Karpas-422 (cell line): ENCODE data around the gene INPP1. TPM values are rescaled to one million over a fixed set of nuclear protein-coding genes. Genes with fewer than 3 reads are reported as not detected.

Experiments used
- DNase-seq: peaks from one replicate; pipeline ENCODE4 v3.0.0-alpha.2; 2015
- H2AFZ ChIP-seq: fragments of 200-600 bp; sonication (generic); 2 replicates; pipeline ENCODE4 v1.6.1; 2014; ENCODE audit warnings: antibody characterized with exemption, low read length, mixed read lengths
- H3K27ac ChIP-seq: fragments of 200-600 bp; sonication (generic); 2 replicates; pipeline ENCODE4 v1.5.1; 2014; ENCODE audit warnings: mild to moderate bottlenecking, low read length, moderate library complexity
- H3K27me3 ChIP-seq: fragments of 200-600 bp; sonication (generic); 2 replicates; pipeline ENCODE4 v1.6.1; 2014; ENCODE audit warnings: low read length, mixed read lengths
- H3K36me3 ChIP-seq: fragments of 200-600 bp; sonication (generic); 2 replicates; pipeline ENCODE4 v1.6.1; 2014; ENCODE audit warnings: low read length, mixed read lengths; ENCODE audit not compliant: insufficient read depth
- H3K4me1 ChIP-seq: fragments of 200-600 bp; sonication (generic); 2 replicates; pipeline ENCODE4 v1.6.1; 2014; ENCODE audit warnings: mild to moderate bottlenecking, low read length, mixed read lengths
- H3K4me2 ChIP-seq: fragments of 200-600 bp; sonication (generic); 2 replicates; pipeline ENCODE4 v1.6.1; 2014; ENCODE audit warnings: low read length, low read depth, mild to moderate bottlenecking; ENCODE audit not compliant: poor library complexity, severe bottlenecking
- H3K4me3 ChIP-seq: fragments of 200-600 bp; sonication (generic); 2 replicates; pipeline ENCODE4 v1.5.1; 2014; ENCODE audit warnings: mild to moderate bottlenecking, antibody characterized with exemption, low read length, mixed read lengths
- H3K79me2 ChIP-seq: fragments of 200-600 bp; sonication (generic); 2 replicates; pipeline ENCODE4 v1.6.1; 2014; ENCODE audit warnings: mild to moderate bottlenecking, low read length, mixed read lengths
- H3K9ac ChIP-seq: fragments of 200-600 bp; sonication (generic); 2 replicates; pipeline ENCODE4 v1.6.0; 2014; ENCODE audit warnings: low read length
- H3K9me2 ChIP-seq: fragments of 200-600 bp; sonication (generic), shearing (Covaris generic); replicated peaks from 2 replicates; pipeline ENCODE4 v1.6.0; 2014; ENCODE audit warnings: mild to moderate bottlenecking, low read length, moderate library complexity; ENCODE audit not compliant: insufficient read depth
- H3K9me3 ChIP-seq: fragments of 300-700, 200-600 bp; sonication (generic); 2 replicates; pipeline ENCODE4 v1.6.1; 2014; ENCODE audit warnings: low read length, mixed read lengths
- H4K20me1 ChIP-seq: fragments of 200-600 bp; sonication (generic); 2 replicates; pipeline ENCODE4 v1.6.1; 2014; ENCODE audit warnings: mild to moderate bottlenecking, antibody characterized with exemption, low read length, low read depth; ENCODE audit not compliant: insufficient read depth
- total RNA-seq: library from RNA; depleted of rRNA; stranded (reverse); fragments of >200 nt; shearing (Covaris generic); gene quantifications from 2 replicates; pipeline ENCODE4 v1.2.3, GENCODE V29; 2014; ENCODE audit warnings: low replicate concordance

INPP1 gene
- total RNA-seq, 1 experiment from 2014 or later, result 0.89 TPM

- H3K4me3 ChIP-seq, result peak overlapping the region; percentile 78
- no peaks in the 10 kb centered on the region for H3K9me2 ChIP-seq
- no peak overlapping the region; the same call in 1 of the 2 replicates for H3K27ac ChIP-seq
- H3K4me1 ChIP-seq, result peaks cover 59% of the 10 kb centered on the region
- peak overlapping the region; percentile 94 for H3K9ac ChIP-seq
- H4K20me1 ChIP-seq, result no peaks in the 10 kb centered on the region
- no peaks in the 10 kb centered on the region for H3K9me3 ChIP-seq
- no peaks in the 10 kb centered on the region; the same call in 1 of the 2 replicates for H3K36me3 ChIP-seq
- DNase-seq, result no peak
- peaks cover 57% of the 10 kb centered on the region for H3K79me2 ChIP-seq
- H3K27me3 ChIP-seq, result no peaks in the 10 kb centered on the region
- H3K4me2 ChIP-seq, result peak overlapping the region; percentile 94
- no peak overlapping the region for H2AFZ ChIP-seq
Observed at GRCh38 chr2:190410166-190410565, 66.8 kb downstream of the INPP1 start.

DNA sequence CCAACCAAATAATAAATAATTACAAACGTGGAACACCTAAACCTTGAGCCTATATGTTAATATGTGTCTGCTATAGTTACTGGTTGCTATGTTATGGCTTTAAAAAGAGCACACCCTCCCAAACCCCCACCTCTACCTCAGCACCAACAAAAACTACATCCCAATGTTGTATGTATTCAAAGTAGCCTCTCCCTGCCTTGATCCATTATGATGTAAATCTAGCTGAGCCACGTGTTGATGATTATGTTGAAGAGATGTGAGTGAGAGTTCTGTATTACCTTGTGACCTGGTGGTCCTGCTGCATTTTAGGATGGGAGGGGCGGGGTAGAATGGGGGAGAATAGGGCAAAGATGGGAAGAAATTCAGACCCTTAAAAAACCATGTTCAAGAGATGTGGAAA, 69.6 kb downstream of the INPP1 start:
- H3K9me3 ChIP-seq, result no peaks in the 10 kb centered on the region
- peaks cover 83% of the 10 kb centered on the region for H3K79me2 ChIP-seq
- no peak overlapping the region for H3K9ac ChIP-seq
- peak overlapping the region; percentile 32 for H3K4me2 ChIP-seq
- H2AFZ ChIP-seq, result no peak overlapping the region
- H3K4me1 ChIP-seq, result peaks cover 66% of the 10 kb centered on the region
- no peaks in the 10 kb centered on the region for H4K20me1 ChIP-seq
- H3K27me3 ChIP-seq, result no peaks in the 10 kb centered on the region
- DNase-seq, result no peak
- 0 out of 2 replicates have a peak overlapping the region, but pooled peaks have one; percentile 8 for H3K27ac ChIP-seq
- no peak overlapping the region for H3K4me3 ChIP-seq
- no peaks in the 10 kb centered on the region for H3K36me3 ChIP-seq
- H3K9me2 ChIP-seq, result no peaks in the 10 kb centered on the region

DNA sequence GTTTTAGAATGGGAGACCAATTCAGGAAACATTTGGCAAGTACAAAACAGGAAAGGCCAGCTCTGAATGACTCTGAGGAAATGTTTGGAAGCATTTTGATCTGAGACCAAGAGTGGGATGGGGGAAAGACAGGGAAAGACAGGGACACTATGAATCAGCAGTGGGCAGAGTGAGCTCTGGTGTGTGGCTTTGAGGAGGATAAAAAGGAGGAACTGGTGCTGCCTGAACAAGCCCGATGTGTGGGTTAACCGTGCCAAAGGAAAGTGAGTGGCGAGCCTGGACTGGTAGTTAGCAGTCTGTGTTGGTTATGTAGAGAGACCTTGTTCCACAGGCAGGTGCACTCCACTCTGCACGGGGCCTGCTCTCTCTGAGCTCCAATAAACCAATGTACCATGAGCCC, 70.0 kb downstream of the INPP1 start:
- H2AFZ ChIP-seq, result no peak overlapping the region

DNA sequence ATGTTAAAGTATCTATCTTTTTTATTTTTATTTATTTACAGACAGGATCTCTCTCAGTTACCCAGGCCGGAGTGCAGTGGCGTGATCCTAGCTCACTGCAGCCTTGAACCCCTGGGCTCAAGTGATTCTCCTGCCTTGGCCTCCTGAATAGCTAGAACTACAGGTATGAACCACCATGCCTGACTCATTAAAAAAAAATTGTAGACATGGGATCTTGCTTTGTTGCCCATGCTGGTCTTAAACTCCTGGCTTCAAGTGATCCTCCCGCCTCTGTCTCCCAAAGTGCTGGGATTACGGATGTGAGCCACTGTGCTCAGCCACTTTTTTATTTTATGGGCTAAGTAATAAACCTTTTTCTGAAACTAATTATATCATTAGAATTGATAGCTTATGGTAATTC, 71.9 kb downstream of the INPP1 start:
- H3K4me1 ChIP-seq, result peaks cover 74% of the 10 kb centered on the region
- peak overlapping the region; percentile 73 for H3K4me2 ChIP-seq

More for the DNA sequence above, 70.0 kb downstream of the INPP1 start:
- peak; percentile 52 for DNase-seq
- H3K4me1 ChIP-seq, result peaks cover 66% of the 10 kb centered on the region
- no peaks in the 10 kb centered on the region for H3K27me3 ChIP-seq
- 0 out of 2 replicates have a peak overlapping the region, but pooled peaks have one; percentile 8 for H3K27ac ChIP-seq
- H4K20me1 ChIP-seq, result no peaks in the 10 kb centered on the region
- no peaks in the 10 kb centered on the region for H3K9me3 ChIP-seq
- H3K9ac ChIP-seq, result 0 out of 2 replicates have a peak overlapping the region, but pooled peaks have one; percentile 1
- H3K4me2 ChIP-seq, result peak overlapping the region; percentile 32
- peaks cover 88% of the 10 kb centered on the region for H3K79me2 ChIP-seq
- H3K4me3 ChIP-seq, result no peak overlapping the region
- no peaks in the 10 kb centered on the region for H3K9me2 ChIP-seq
- no peaks in the 10 kb centered on the region for H3K36me3 ChIP-seq

DNA sequence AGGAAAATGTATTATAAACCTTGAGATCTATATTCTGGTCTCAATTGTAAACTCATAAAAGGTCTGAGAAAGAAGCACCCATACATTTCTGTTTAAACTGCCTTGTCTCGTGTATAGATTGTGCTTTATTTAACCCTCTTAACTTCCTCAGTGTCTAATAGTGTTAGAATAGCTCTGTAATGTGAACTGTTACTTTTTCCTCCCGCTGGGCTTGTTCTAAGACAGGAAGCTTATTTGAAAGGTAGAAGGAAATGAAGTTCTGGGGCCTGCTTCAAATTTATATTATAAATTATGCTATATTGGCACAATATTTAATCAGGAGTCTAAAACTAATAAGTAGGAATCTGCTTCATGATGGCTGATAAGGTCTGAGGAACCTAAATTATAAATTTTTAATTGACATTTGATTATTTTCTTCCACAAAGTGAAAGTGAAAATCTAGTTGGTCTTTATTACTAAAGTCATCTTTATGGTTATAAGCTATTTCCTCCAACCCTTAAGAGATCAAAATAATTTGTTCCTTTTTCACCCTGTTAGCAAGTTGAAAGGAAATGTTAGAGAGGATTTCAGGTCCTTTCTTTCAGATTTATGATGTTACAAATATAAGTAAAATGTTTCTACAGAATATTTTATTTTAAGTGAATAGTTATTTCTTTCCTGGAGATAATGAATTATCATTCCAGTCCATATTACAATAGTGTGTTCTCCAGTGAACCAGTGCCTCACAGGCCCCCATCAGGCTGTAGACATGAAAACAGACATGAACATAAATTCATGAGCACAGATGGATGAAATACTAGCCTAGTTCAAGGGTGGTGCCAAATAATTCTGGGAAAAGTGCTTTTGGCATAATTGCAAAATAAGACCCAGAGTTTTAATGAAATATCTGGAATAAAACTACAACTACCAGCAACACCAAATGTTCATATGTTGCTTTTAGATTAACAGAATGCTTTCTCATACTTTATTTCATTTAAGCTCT, 72.7 kb downstream of the INPP1 start:
- Histone ChIP-seq H3K79me2 (peaks cover 90% of the 10 kb centered on the region), H3K9me2 (no peaks in the 10 kb centered on the region), H2AFZ (no peak overlapping the region), H3K9ac (peak overlapping the region; percentile 15), H3K4me3 (peak overlapping the region; percentile 48), H3K27ac (peak overlapping the region; percentile 74), H3K4me1 (peaks cover 78% of the 10 kb centered on the region), H3K27me3 (no peaks in the 10 kb centered on the region), H3K4me2 (peak overlapping the region; percentile 73), H4K20me1 (no peaks in the 10 kb centered on the region), H3K36me3 (no peaks in the 10 kb centered on the region; the same call in 1 of the 2 replicates), H3K9me3 (no peaks in the 10 kb centered on the region)
- DNase-seq, result peak; percentile 74

More for the DNA sequence above, 71.9 kb downstream of the INPP1 start:
- DNase-seq, result no peak
- H3K27me3 ChIP-seq, result no peaks in the 10 kb centered on the region
- peak overlapping the region; percentile 15 for H3K9ac ChIP-seq
- H3K36me3 ChIP-seq, result no peaks in the 10 kb centered on the region; the same call in 1 of the 2 replicates
- peaks cover 87% of the 10 kb centered on the region for H3K79me2 ChIP-seq
- no peak overlapping the region for H2AFZ ChIP-seq
- H3K4me3 ChIP-seq, result peak overlapping the region; percentile 48
- H3K27ac ChIP-seq, result peak overlapping the region; percentile 74
- no peaks in the 10 kb centered on the region for H3K9me2 ChIP-seq
- no peaks in the 10 kb centered on the region for H3K9me3 ChIP-seq
- H4K20me1 ChIP-seq, result no peaks in the 10 kb centered on the region

GRCh38 chr2:190417045-190417842, 73.9 kb downstream of the INPP1 start:
- Histone ChIP-seq H4K20me1 (no peaks in the 10 kb centered on the region), H3K79me2 (peaks cover 91% of the 10 kb centered on the region), H3K36me3 (no peaks in the 10 kb centered on the region; the same call in 1 of the 2 replicates), H3K4me2 (no peak overlapping the region), H3K9me3 (no peaks in the 10 kb centered on the region), H3K27me3 (no peaks in the 10 kb centered on the region), H3K9me2 (no peaks in the 10 kb centered on the region), H3K4me3 (no peak overlapping the region), H3K9ac (no peak overlapping the region), H2AFZ (no peak overlapping the region), H3K27ac (peak overlapping the region; percentile 74; the same call in 1 of the 2 replicates), H3K4me1 (peaks cover 71% of the 10 kb centered on the region)
- no peak for DNase-seq

GRCh38 chr2:190418727-190419126, 75.3 kb downstream of the INPP1 start:
- Histone ChIP-seq H3K9me2 (no peaks in the 10 kb centered on the region), H3K9ac (no peak overlapping the region), H3K4me1 (peaks cover 56% of the 10 kb centered on the region), H3K27me3 (no peaks in the 10 kb centered on the region), H4K20me1 (no peaks in the 10 kb centered on the region), H3K4me3 (no peak overlapping the region), H2AFZ (no peak overlapping the region), H3K9me3 (no peaks in the 10 kb centered on the region), H3K79me2 (peaks cover 91% of the 10 kb centered on the region), H3K4me2 (no peak overlapping the region), H3K27ac (no peak overlapping the region), H3K36me3 (no peaks in the 10 kb centered on the region; the same call in 1 of the 2 replicates)
- DNase-seq, result no peak
